H1 (cell line): ENCODE data around the gene ZBTB40. TPM values are rescaled to one million over a fixed set of nuclear protein-coding genes. Genes with fewer than 3 reads are reported as not detected.
A peak's percentile ranks its signal among the peaks of the same experiment; 100 is the strongest.

Source experiments
- CTCF ChIA-PET: fragments of 300-600 bp; sonication (Branson Sonifier 250); formaldehyde crosslinking; loops from one replicate; lab custom pipeline; 2021; ENCODE audit not compliant: partially characterized antibody; lab: Charles Lee
- POLR2A ChIA-PET: fragments of 300-600 bp; sonication (Branson Sonifier 250); formaldehyde crosslinking; loops from one replicate; lab custom pipeline; 2021; ENCODE audit warnings: inconsistent platforms; ENCODE audit not compliant: partially characterized antibody; lab: Charles Lee
- DNase-seq, 2 experiments: peaks; one replicate each; pipeline versions ENCODE4 v3.0.0 to v3.0.0-alpha.2; 2010 to 2022; ENCODE audit warnings: low spot score in 2 of 2, low read depth in 1 of 2, mixed read lengths in 1 of 2
- FAIRE-seq: peaks from 2 replicates; lab custom pipeline; 2011; peaks lifted over from hg19 to GRCh38; lab: Jason Lieb, UNC
- H2AFZ ChIP-seq: 2 replicates; pipeline ENCODE4 v1.8.1; 2012; ENCODE audit warnings: low read length, inconsistent platforms
- H2AK5ac ChIP-seq: 2 replicates; pipeline ENCODE4 v1.6.1; 2013; ENCODE audit warnings: low read depth, low read length
- H2BK120ac ChIP-seq: replicated peaks from 2 replicates; pipeline ENCODE3; 2013; ENCODE audit warnings: low read depth, low read length, inconsistent platforms
- H2BK12ac ChIP-seq: 2 replicates; pipeline ENCODE4 v1.6.1; 2013; ENCODE audit warnings: low read depth, low read length
- H2BK15ac ChIP-seq: 2 replicates; pipeline ENCODE4 v1.6.1; 2013; ENCODE audit warnings: low read length
- H2BK20ac ChIP-seq: 2 replicates; pipeline ENCODE4 v1.6.1; 2013; ENCODE audit warnings: low read length
- H2BK5ac ChIP-seq: 2 replicates; pipeline ENCODE4 v1.6.1; 2013; ENCODE audit warnings: low read depth, low read length
- H3K14ac ChIP-seq: 2 replicates; pipeline ENCODE4 v1.6.1; 2013; ENCODE audit warnings: inconsistent platforms; ENCODE audit not compliant: insufficient read length
- H3K18ac ChIP-seq: 2 replicates; pipeline ENCODE4 v1.6.1; 2013; ENCODE audit warnings: low read length; ENCODE audit errors: extremely low read depth
- H3K23ac ChIP-seq: 2 replicates; pipeline ENCODE4 v1.6.1; 2013; ENCODE audit warnings: inconsistent platforms; ENCODE audit not compliant: insufficient read length
- H3K23me2 ChIP-seq: 2 replicates; pipeline ENCODE4 v1.6.1; 2013; ENCODE audit warnings: low read depth, low read length
- H3K27ac ChIP-seq: 2 replicates; pipeline ENCODE4 v1.6.1; 2011; ENCODE audit warnings: low read depth, low read length, inconsistent platforms
- H3K27me3 ChIP-seq, 4 experiments: replicated peaks in 1 of 4; 1 replicate in 1 of 4; 2 replicates in 3 of 4; pipeline versions ENCODE4 v1.6.1 to v1.8.1; 2011 to 2013; ENCODE audit warnings: low read length in 3 of 4, mild to moderate bottlenecking in 3 of 4, inconsistent platforms in 2 of 4, mixed read lengths in 2 of 4, moderate library complexity in 1 of 4; ENCODE audit not compliant: control insufficient read depth in 3 of 4, insufficient read depth in 3 of 4; ENCODE audit errors: extremely low read depth in 1 of 4
- H3K36me3 ChIP-seq, 4 experiments: 2 replicates each; pipeline versions ENCODE4 v1.6.1 to v1.8.1; 2011 to 2013; ENCODE audit warnings: mild to moderate bottlenecking in 4 of 4, low read length in 3 of 4, moderate library complexity in 2 of 4, control low read depth in 1 of 4, inconsistent platforms in 1 of 4; ENCODE audit not compliant: insufficient read depth in 4 of 4, control insufficient read depth in 2 of 4
- H3K4ac ChIP-seq: replicated peaks from 2 replicates; pipeline ENCODE3; 2013; ENCODE audit warnings: low read length, low read depth, mixed read lengths, inconsistent platforms; ENCODE audit not compliant: insufficient read length
- H3K4me1 ChIP-seq, 4 experiments: replicated peaks in 1 of 4; 1 replicate in 1 of 4; 2 replicates in 3 of 4; pipeline versions ENCODE4 v1.6.1 to v1.8.1; 2011 to 2013; ENCODE audit warnings: low read length in 3 of 4, inconsistent platforms in 2 of 4, mixed read lengths in 1 of 4; ENCODE audit not compliant: insufficient read depth in 4 of 4, control insufficient read depth in 3 of 4
- H3K4me2 ChIP-seq, 2 experiments: 2 replicates each; pipeline versions ENCODE4 v1.6.1 to v1.8.1; 2011 to 2013; ENCODE audit warnings: low read depth in 2 of 2, low read length in 2 of 2, control low read depth in 1 of 2, inconsistent platforms in 1 of 2, mild to moderate bottlenecking in 1 of 2; ENCODE audit not compliant: insufficient read depth in 1 of 2
- H3K4me3 ChIP-seq, 4 experiments: fragments of 200-600, 300-600 bp in 1 of 4; sonication (generic), shearing (Covaris generic), sonication (Bioruptor Twin) in 1 of 4; 2 replicates each; pipeline versions ENCODE4 v1.5.1 to v1.8.1; 2011 to 2016; ENCODE audit warnings: low read length in 4 of 4, low read depth in 3 of 4, control low read depth in 2 of 4, inconsistent platforms in 2 of 4, mild to moderate bottlenecking in 2 of 4, mixed read lengths in 1 of 4, moderate library complexity in 1 of 4; ENCODE audit not compliant: insufficient read depth in 2 of 4; ENCODE audit errors: extremely low read depth in 1 of 4
- H3K56ac ChIP-seq: replicated peaks from 2 replicates; pipeline ENCODE3; 2013; ENCODE audit warnings: low read depth, mild to moderate bottlenecking, mixed read lengths, low read length, inconsistent platforms; ENCODE audit not compliant: insufficient read length
- H3K79me1 ChIP-seq: 2 replicates; pipeline ENCODE4 v1.6.1; 2013; ENCODE audit warnings: low read depth, low read length, control low read depth
- H3K79me2 ChIP-seq, 2 experiments: 2 replicates each; pipeline versions ENCODE4 v1.6.1 to v1.8.1; 2012 to 2013; ENCODE audit warnings: low read length in 2 of 2, mild to moderate bottlenecking in 2 of 2, inconsistent platforms in 1 of 2; ENCODE audit not compliant: insufficient read depth in 2 of 2, control insufficient read depth in 1 of 2
- H3K9ac ChIP-seq, 4 experiments: replicated peaks in 1 of 4; 1 replicate in 1 of 4; 2 replicates in 3 of 4; pipeline versions ENCODE4 v1.6.1 to v1.8.1; 2011 to 2013; ENCODE audit warnings: low read depth in 3 of 4, low read length in 3 of 4, control low read depth in 2 of 4, mild to moderate bottlenecking in 2 of 4, moderate library complexity in 2 of 4, inconsistent platforms in 1 of 4; ENCODE audit errors: extremely low read depth in 1 of 4
- H3K9me3 ChIP-seq, 2 experiments: 2 replicates each; pipeline versions ENCODE4 v1.6.1 to v1.8.1; 2012 to 2013; ENCODE audit warnings: mild to moderate bottlenecking in 2 of 2, moderate library complexity in 2 of 2, control low read depth in 1 of 2, inconsistent platforms in 1 of 2, low read depth in 1 of 2, low read length in 1 of 2, mixed read lengths in 1 of 2; ENCODE audit not compliant: insufficient read depth in 2 of 2
- H4K20me1 ChIP-seq, 2 experiments: replicated peaks in 1 of 2; 2 replicates each; pipeline versions ENCODE3 to v1.8.1; 2011 to 2013; ENCODE audit warnings: inconsistent platforms in 2 of 2, low read length in 2 of 2, mild to moderate bottlenecking in 1 of 2; ENCODE audit not compliant: insufficient read depth in 2 of 2, control insufficient read depth in 1 of 2
- H4K5ac ChIP-seq: 2 replicates; pipeline ENCODE4 v1.6.1; 2013; ENCODE audit warnings: low read length, low read depth, mixed read lengths, inconsistent platforms; ENCODE audit not compliant: insufficient read length
- H4K8ac ChIP-seq: 2 replicates; pipeline ENCODE4 v1.8.0; 2013; ENCODE audit warnings: mild to moderate bottlenecking, moderate library complexity, low read length, inconsistent platforms; ENCODE audit not compliant: insufficient read depth; ENCODE audit errors: extremely low read depth
- H4K91ac ChIP-seq: replicated peaks from 2 replicates; pipeline ENCODE3; 2013; ENCODE audit warnings: low read length, mixed read lengths, inconsistent platforms; ENCODE audit not compliant: insufficient read length
- ASH2L ChIP-seq: fragments of 200-600, 300-600 bp; sonication (generic); IDR thresholded peaks from one replicate; pipeline ENCODE4 v1.7.1; 2017; ENCODE audit warnings: low read length
- CHD2 ChIP-seq: IDR thresholded peaks from 2 replicates; pipeline ENCODE4 v1.6.1; 2012; ENCODE audit warnings: low read length, improper control_type of control experiment
- RAD21 ChIP-seq, 2 experiments: IDR thresholded peaks in 1 of 2; conservative IDR thresholded peaks in 1 of 2; 2 replicates each; pipeline ENCODE4 v1.6.1; 2011; ENCODE audit warnings: low read depth in 2 of 2, low read length in 2 of 2, improper control_type of control experiment in 1 of 2, inconsistent platforms in 1 of 2, mild to moderate bottlenecking in 1 of 2, moderate library complexity in 1 of 2
- TCF12 ChIP-seq: IDR thresholded peaks from 2 replicates; pipeline ENCODE4 v1.6.1; 2011; ENCODE audit warnings: low read depth, mild to moderate bottlenecking, low read length
- WGBS, 2 experiments: shearing (Covaris generic) in 1 of 2; methylation state at CpG; one replicate each; pipeline versions ENCODE4 v1.1.6 to v1.1.7; 2013 to 2015; ENCODE audit warnings: low lambda C conversion rate in 2 of 2, mixed read lengths in 2 of 2, inconsistent platforms in 1 of 2, low coverage in 1 of 2, missing lambda C conversion rate in 1 of 2; ENCODE audit not compliant: insufficient replicate concordance in 2 of 2, insufficient coverage in 1 of 2, insufficient read length in 1 of 2; ENCODE audit errors: extremely low coverage in 1 of 2, missing lambda C conversion rate in 1 of 2; 5-methylcytosine and 5-hydroxymethylcytosine counted together
- polyA plus RNA-seq, 7 experiments: library from polyadenylated mRNA; depleted of rRNA in 3 of 7; stranded (reverse) in 5 of 7; unstranded in 2 of 7; fragments of >200 nt in 5 of 7; fragments of 200-250 nt in 2 of 7; gene quantifications; 1 replicate in 5 of 7; 2 replicates in 1 of 7; 4 replicates in 1 of 7; pipeline versions ENCODE4 v1.2.1 to v1.2.3, GENCODE V29; 2011 to 2013; ENCODE audit warnings: missing spikeins in 2 of 7, mixed read lengths in 2 of 7
- total RNA-seq: library from RNA; stranded (reverse); fragmentation: NEBNext Ultra II Directional; extraction: Animal tissue kit (Norgen Biotek cat#: 25700); gene quantifications from 2 replicates; pipeline ENCODE4 v1.2.1, GENCODE V29; 2021
- TF ChIP-seq, protein P1 (sequence below), 3 experiments: IDR thresholded peaks; 1 replicate in 2 of 3; 2 replicates in 1 of 3; pipeline versions ENCODE4 v1.5.1 to v1.6.1; 2011; ENCODE audit warnings: low read length in 3 of 3, mild to moderate bottlenecking in 3 of 3, inconsistent platforms in 2 of 3, low read depth in 1 of 3, moderate library complexity in 1 of 3; ENCODE audit not compliant: insufficient read depth in 1 of 3; ENCODE audit errors: control extremely low read depth in 1 of 3

Gene ZBTB40
- total and polyA plus RNA-seq, 2 of the 8 experiments (the other 6 are each of a cell fraction or from before 2014, with no cell fraction given), result 3.1 to 19.3 TPM

DNA sequence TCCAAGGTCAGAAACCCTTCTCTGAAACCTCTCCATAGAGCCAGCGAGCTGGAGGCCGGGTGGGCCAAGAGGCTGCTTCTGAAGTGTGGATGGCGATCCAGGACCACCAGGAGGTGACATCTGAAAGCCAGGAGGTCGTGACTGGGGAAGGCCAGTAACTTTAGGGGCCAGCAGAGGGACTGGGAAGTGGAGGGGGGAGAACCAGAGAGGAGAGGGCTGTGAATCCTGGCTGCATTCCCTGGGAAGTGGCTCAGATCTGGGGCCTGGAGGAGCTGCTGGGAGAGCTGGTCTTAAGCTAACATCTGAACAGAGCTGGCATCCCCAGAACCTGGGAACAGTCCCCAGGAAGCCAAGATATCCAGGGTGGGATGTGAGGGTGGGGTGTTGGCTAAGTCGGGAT lies 100.4 kb downstream of the ZBTB40 start:
- Histone ChIP-seq H3K36me3 (no peaks in the 10 kb centered on the region), H3K4ac (no peak overlapping the region), H4K91ac (no peak overlapping the region), H3K4me3 (no peak overlapping the region), H2BK12ac (no peak overlapping the region), H3K27ac (no peak overlapping the region), H2BK5ac (no peak overlapping the region), H3K27me3 (peaks cover 0 to 4% (median 2%) of the 10 kb centered on the region in 4 experiments; a peak in 3 of 7 replicates), H3K9ac (no peak overlapping the region), H2AK5ac (no peak overlapping the region), H3K4me1 (peaks cover 0 to 35% (median 19%) of the 10 kb centered on the region in 4 experiments; a peak in 6 of 7 replicates), H3K14ac (no peak overlapping the region), H2AFZ (no peak overlapping the region), H3K23ac (no peak overlapping the region), H3K4me2 (no peak overlapping the region), H3K18ac (no peak overlapping the region), H4K20me1 (no peaks in the 10 kb centered on the region), H3K79me1 (no peaks in the 10 kb centered on the region), H2BK20ac (no peak overlapping the region), H3K9me3 (no peaks in the 10 kb centered on the region), H2BK15ac (no peak overlapping the region), H2BK120ac (no peak overlapping the region), H3K23me2 (peaks cover 4% of the 10 kb centered on the region; the same call in 1 of the 2 replicates), H3K79me2 (no peaks in the 10 kb centered on the region), H4K8ac (no peak overlapping the region), H3K56ac (no peak overlapping the region), H4K5ac (no peak overlapping the region)
- TF ChIP-seq RAD21 (IDR thresholded peaks at IDR 0.05 in 1 of 2, conservative IDR thresholded peaks at IDR 0.05 in 1 of 2; ENCODE audit: low read depth in 2 of 2, low read length in 2 of 2), result peak in 1 of 2 experiments; percentile 16; a peak in 1 of 4 replicates
- no peak for TF ChIP-seq CHD2
- TF ChIP-seq, protein P1, sequence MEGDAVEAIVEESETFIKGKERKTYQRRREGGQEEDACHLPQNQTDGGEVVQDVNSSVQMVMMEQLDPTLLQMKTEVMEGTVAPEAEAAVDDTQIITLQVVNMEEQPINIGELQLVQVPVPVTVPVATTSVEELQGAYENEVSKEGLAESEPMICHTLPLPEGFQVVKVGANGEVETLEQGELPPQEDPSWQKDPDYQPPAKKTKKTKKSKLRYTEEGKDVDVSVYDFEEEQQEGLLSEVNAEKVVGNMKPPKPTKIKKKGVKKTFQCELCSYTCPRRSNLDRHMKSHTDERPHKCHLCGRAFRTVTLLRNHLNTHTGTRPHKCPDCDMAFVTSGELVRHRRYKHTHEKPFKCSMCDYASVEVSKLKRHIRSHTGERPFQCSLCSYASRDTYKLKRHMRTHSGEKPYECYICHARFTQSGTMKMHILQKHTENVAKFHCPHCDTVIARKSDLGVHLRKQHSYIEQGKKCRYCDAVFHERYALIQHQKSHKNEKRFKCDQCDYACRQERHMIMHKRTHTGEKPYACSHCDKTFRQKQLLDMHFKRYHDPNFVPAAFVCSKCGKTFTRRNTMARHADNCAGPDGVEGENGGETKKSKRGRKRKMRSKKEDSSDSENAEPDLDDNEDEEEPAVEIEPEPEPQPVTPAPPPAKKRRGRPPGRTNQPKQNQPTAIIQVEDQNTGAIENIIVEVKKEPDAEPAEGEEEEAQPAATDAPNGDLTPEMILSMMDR (IDR thresholded peaks at IDR 0.05; ENCODE audit: control extremely low read depth in 1 of 3, insufficient read depth in 1 of 3, low read depth in 1 of 3, low read length in 3 of 3), result 0 out of 4 replicates have a peak, but pooled peaks of 1 of the 3 experiments have one; percentile 28
- TF ChIP-seq TCF12, result no peak
- TF ChIP-seq ASH2L, result no peak
- FAIRE-seq, result no peak
- CTCF ChIA-PET, result interaction anchor here (0.8 to 6.5 kb wide), 3 partner anchors 11 to 90 kb away, joined by 3 to 39 read pairs (median 3); partner anchors contain the start of gene C1QC
- POLR2A ChIA-PET, result interaction anchor here (1.1 kb wide), 1 partner anchor 16 kb away, joined by 4 read pairs; no protein-coding TSS in a partner anchor
- no peak for DNase-seq
- WGBS, 2 experiments, result 78% methylated on average over 5 of the region's 5 CpGs; no CpG with 5 or more reads in 1 of the 2 experiments
